GM23248 (cell line): ENCODE measurements around the gene CENPL.

Experiments used
- EZH2 ChIP-seq: fragments of 200-600 bp; sonication (generic); IDR thresholded peaks from 2 replicates; pipeline ENCODE4 v1.6.1; 2018; ENCODE audit warnings: antibody characterized with exemption, mild to moderate bottlenecking; ENCODE audit not compliant: insufficient read depth, poor library complexity, severe bottlenecking
- EZH2phosphoT487 ChIP-seq: fragments of 200-600 bp; sonication (generic); IDR thresholded peaks from 2 replicates; pipeline ENCODE4 v1.6.1; 2018; ENCODE audit warnings: antibody characterized with exemption, moderate library complexity, mild to moderate bottlenecking, low read depth; ENCODE audit not compliant: insufficient read depth

- no peak for TF ChIP-seq EZH2phosphoT487
- TF ChIP-seq EZH2, result no peak
These were observed 56.5 kb downstream of the CENPL start for GRCh38 chr1:173768206-173768605.
